SK-N-SH (cell line): ENCODE results near the gene SPAG6. TPM values are rescaled to one million over a fixed set of nuclear protein-coding genes. Genes with fewer than 3 reads are reported as not detected.

Experiments
- CTCF ChIA-PET: fragments of 300-600, 350-600 bp; formaldehyde crosslinking; extraction: SDS; loops from one replicate; lab custom pipeline; 2021; lab: Yijun Ruan, JAX
- POLR2A ChIA-PET: fragments of 350-600 bp; sonication (Branson Sonifier 250); formaldehyde crosslinking; extraction: SDS; loops from one replicate; lab custom pipeline; 2020; ENCODE audit warnings: antibody characterized with exemption, inconsistent platforms; lab: Yijun Ruan, JAX
- DNase-seq: peaks from one replicate; pipeline ENCODE4 v3.0.0; 2012
- H2AFZ ChIP-seq: fragments of 200-600 bp; sonication (generic); 2 replicates; pipeline ENCODE4 v1.8.1; 2016; ENCODE audit warnings: antibody characterized with exemption, mild to moderate bottlenecking, low read depth
- H3F3A ChIP-seq: fragments of 200-600 bp; sonication (generic); replicated peaks from 2 replicates; pipeline ENCODE3; 2016; ENCODE audit warnings: antibody characterized with exemption, mild to moderate bottlenecking; ENCODE audit not compliant: insufficient read depth
- H3K27ac ChIP-seq, 2 experiments: fragments of 200-500 bp in 1 of 2; fragments of 200-600 bp in 1 of 2; sonication (Bioruptor generic) in 1 of 2; sonication (generic), shearing (Covaris generic) in 1 of 2; 2 replicates each; pipeline versions ENCODE4 v1.5.1 to v1.6.1; 2014 to 2016; ENCODE audit warnings: low read depth in 2 of 2, inconsistent platforms in 1 of 2, low read length in 1 of 2, mild to moderate bottlenecking in 1 of 2, mixed read lengths in 1 of 2
- H3K27me3 ChIP-seq: fragments of 200-600 bp; sonication (generic), shearing (Covaris generic); 2 replicates; pipeline ENCODE4 v1.6.1; 2016; ENCODE audit warnings: mixed run types; ENCODE audit not compliant: insufficient read depth
- H3K36me3 ChIP-seq, 2 experiments: fragments of 200-500 bp in 1 of 2; fragments of 200-600 bp in 1 of 2; sonication (Bioruptor generic) in 1 of 2; sonication (generic) in 1 of 2; replicated peaks in 1 of 2; 2 replicates each; pipeline versions ENCODE3 to v1.5.1; 2014 to 2016; ENCODE audit warnings: low read length in 1 of 2, mild to moderate bottlenecking in 1 of 2; ENCODE audit not compliant: insufficient read depth in 2 of 2, control insufficient read depth in 1 of 2
- H3K4me1 ChIP-seq, 2 experiments: fragments of 200-500 bp in 1 of 2; fragments of 200-600 bp in 1 of 2; sonication (Bioruptor generic) in 1 of 2; sonication (generic), shearing (Covaris generic) in 1 of 2; 2 replicates each; pipeline versions ENCODE4 v1.5.1 to v1.6.1; 2014 to 2016; ENCODE audit warnings: low read depth in 1 of 2, low read length in 1 of 2, mixed run types in 1 of 2; ENCODE audit not compliant: insufficient read depth in 2 of 2, control insufficient read depth in 1 of 2
- H3K4me2 ChIP-seq: fragments of 200-600 bp; sonication (generic), shearing (Covaris generic); 2 replicates; pipeline ENCODE4 v1.6.1; 2017; ENCODE audit warnings: mixed run types
- H3K4me3 ChIP-seq, 2 experiments: fragments of 200-500 bp in 1 of 2; fragments of 200-600 bp in 1 of 2; sonication (Bioruptor generic) in 1 of 2; sonication (generic), shearing (Covaris generic) in 1 of 2; 2 replicates each; pipeline versions ENCODE4 v1.5.1 to v1.8.1; 2014 to 2016; ENCODE audit warnings: low read depth in 2 of 2, inconsistent platforms in 1 of 2, low read length in 1 of 2, mild to moderate bottlenecking in 1 of 2, mixed read lengths in 1 of 2, moderate library complexity in 1 of 2
- H3K79me2 ChIP-seq: fragments of 200-600 bp; sonication (generic); 2 replicates; pipeline ENCODE4 v1.8.1; 2017; ENCODE audit warnings: mild to moderate bottlenecking; ENCODE audit not compliant: insufficient read depth
- H3K9ac ChIP-seq: fragments of 200-600 bp; sonication (generic); 2 replicates; pipeline ENCODE4 v1.6.1; 2017; ENCODE audit warnings: mixed run types
- H3K9me2 ChIP-seq: fragments of 200-600 bp; sonication (generic); 2 replicates; pipeline ENCODE4 v1.6.1; 2017; ENCODE audit warnings: mixed run types
- H3K9me3 ChIP-seq: fragments of 200-600 bp; sonication (generic); 2 replicates; pipeline ENCODE4 v1.6.1; 2017; ENCODE audit warnings: mixed run types, mild to moderate bottlenecking, moderate library complexity
- H4K20me1 ChIP-seq: fragments of 200-600 bp; sonication (generic); 2 replicates; pipeline ENCODE4 v1.6.1; 2017; ENCODE audit warnings: mild to moderate bottlenecking, mixed run types; ENCODE audit not compliant: insufficient read depth
- ELF1 ChIP-seq: IDR thresholded peaks from 2 replicates; pipeline ENCODE4 v1.4.0; 2012
- EP300 ChIP-seq, 2 experiments: IDR thresholded peaks; 2 replicates each; pipeline versions ENCODE4 v1.4.0 to v1.6.1; 2012; ENCODE audit warnings: borderline replicate concordance in 1 of 2, low read depth in 1 of 2, low read length in 1 of 2
- FOSL2 ChIP-seq: IDR thresholded peaks from 2 replicates; pipeline ENCODE4 v1.4.0; 2012; ENCODE audit warnings: low read depth, mild to moderate bottlenecking, moderate library complexity, borderline replicate concordance
- GATA2 ChIP-seq: sonication (generic); formaldehyde crosslinking; IDR thresholded peaks from 2 replicates; pipeline ENCODE4 v1.5.0; 2020; ENCODE audit warnings: mild to moderate bottlenecking, missing genetic modification reagents
- IRF3 ChIP-seq: fragments of 150-350 bp; IDR thresholded peaks from 2 replicates; pipeline ENCODE4 v1.6.1; 2016; ENCODE audit warnings: mild to moderate bottlenecking, low read depth, low read length
- JUND ChIP-seq: IDR thresholded peaks from 2 replicates; pipeline ENCODE4 v1.4.0; 2012
- MEF2A ChIP-seq: IDR thresholded peaks from 2 replicates; pipeline ENCODE4 v1.4.0; 2012; ENCODE audit warnings: low read depth, borderline replicate concordance
- NFIC ChIP-seq: IDR thresholded peaks from 2 replicates; pipeline ENCODE4 v1.4.0; 2012; ENCODE audit warnings: borderline replicate concordance
- NRF1 ChIP-seq: IDR thresholded peaks from 2 replicates; pipeline ENCODE4 v1.6.1; 2012; ENCODE audit warnings: low read depth, mild to moderate bottlenecking, low read length
- RAD21 ChIP-seq: IDR thresholded peaks from 2 replicates; pipeline ENCODE4 v1.6.1; 2012; ENCODE audit warnings: mild to moderate bottlenecking, low read length
- RCOR1 ChIP-seq: fragments of 150-350 bp; IDR thresholded peaks from 2 replicates; pipeline ENCODE4 v1.6.1; 2017; ENCODE audit warnings: antibody characterized with exemption, low read length
- SIN3A ChIP-seq: IDR thresholded peaks from 2 replicates; pipeline ENCODE4 v1.6.1; 2012; ENCODE audit warnings: low read depth, mild to moderate bottlenecking, low read length, moderate library complexity, borderline replicate concordance
- TAF1 ChIP-seq: IDR thresholded peaks from 2 replicates; pipeline ENCODE4 v1.6.1; 2012; ENCODE audit warnings: low read depth, mild to moderate bottlenecking, low read length, moderate library complexity, borderline replicate concordance
- WGBS: methylation state at CpG from one replicate; pipeline ENCODE4 v1.1.6; 2017; ENCODE audit warnings: low lambda C conversion rate; 5-methylcytosine and 5-hydroxymethylcytosine counted together
- polyA plus RNA-seq, 3 experiments: library from polyadenylated mRNA; depleted of rRNA; stranded (reverse); fragments of >200 nt; gene quantifications; 2 replicates each; pipeline ENCODE4 v1.2.3, GENCODE V29; 2012
- TF ChIP-seq, protein P1 (sequence below): fragments of 150-350 bp; IDR thresholded peaks from 2 replicates; pipeline ENCODE4 v1.6.1; 2017; ENCODE audit warnings: antibody characterized with exemption, low read length, low read depth, borderline replicate concordance
- TF ChIP-seq, protein P2 (sequence below): IDR thresholded peaks from 2 replicates; pipeline ENCODE4; 2012
- TF ChIP-seq, protein P3 (sequence below): fragments of 200-600 bp; sonication (generic); IDR thresholded peaks from 2 replicates; pipeline ENCODE4 v1.6.1; 2017; ENCODE audit warnings: antibody characterized with exemption, mild to moderate bottlenecking, moderate library complexity
- TF ChIP-seq, protein P4 (sequence below): IDR thresholded peaks from 2 replicates; pipeline ENCODE4 v1.6.1; 2012; ENCODE audit warnings: mild to moderate bottlenecking, low read depth, low read length, moderate library complexity
- TF ChIP-seq, protein P5 (sequence below): IDR thresholded peaks from 2 replicates; pipeline ENCODE4 v1.4.0; 2012; ENCODE audit warnings: low read depth, borderline replicate concordance

SPAG6 gene
- polyA plus RNA-seq, 1 of the 3 experiments (the other 2 are of a cell fraction): 0.77 TPM

DNA sequence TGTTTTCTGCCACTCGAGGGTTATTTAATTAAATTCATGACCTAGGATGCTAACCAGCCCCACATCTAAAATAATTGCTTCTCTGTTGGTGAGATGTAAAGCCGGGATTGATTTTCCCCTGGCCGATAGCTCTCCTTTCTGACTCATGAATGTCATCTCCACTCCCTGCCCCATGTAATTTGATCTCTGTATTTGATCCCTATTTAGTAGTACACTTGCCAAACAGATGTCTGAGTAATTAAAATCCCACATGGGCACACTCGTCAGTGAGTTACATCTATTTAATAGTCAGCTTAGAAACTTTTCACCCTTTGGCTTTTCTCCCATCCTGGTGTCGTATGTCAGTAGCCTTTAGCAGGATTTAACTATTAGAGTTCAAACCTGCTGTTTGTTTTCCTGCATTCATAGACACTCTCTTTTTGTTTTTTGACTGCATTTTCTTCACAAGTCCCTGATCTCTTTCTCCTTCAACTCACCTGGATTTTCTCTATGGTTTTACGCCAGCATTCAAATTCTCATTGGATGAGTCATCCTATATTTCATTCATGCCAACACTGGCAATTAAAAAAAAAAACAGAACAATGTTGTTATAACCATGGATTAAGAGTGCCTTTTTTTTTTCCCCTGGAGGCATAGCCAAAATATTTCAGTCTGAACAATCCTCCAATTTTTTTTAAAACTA, 82.7 kb downstream of the SPAG6 start (continued):
- TF ChIP-seq, protein P1, sequence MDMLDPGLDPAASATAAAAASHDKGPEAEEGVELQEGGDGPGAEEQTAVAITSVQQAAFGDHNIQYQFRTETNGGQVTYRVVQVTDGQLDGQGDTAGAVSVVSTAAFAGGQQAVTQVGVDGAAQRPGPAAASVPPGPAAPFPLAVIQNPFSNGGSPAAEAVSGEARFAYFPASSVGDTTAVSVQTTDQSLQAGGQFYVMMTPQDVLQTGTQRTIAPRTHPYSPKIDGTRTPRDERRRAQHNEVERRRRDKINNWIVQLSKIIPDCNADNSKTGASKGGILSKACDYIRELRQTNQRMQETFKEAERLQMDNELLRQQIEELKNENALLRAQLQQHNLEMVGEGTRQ: no peak
- no peak for TF ChIP-seq IRF3
- TF ChIP-seq ELF1: no peak
- TF ChIP-seq RAD21: no peak
- TF ChIP-seq, protein P2, sequence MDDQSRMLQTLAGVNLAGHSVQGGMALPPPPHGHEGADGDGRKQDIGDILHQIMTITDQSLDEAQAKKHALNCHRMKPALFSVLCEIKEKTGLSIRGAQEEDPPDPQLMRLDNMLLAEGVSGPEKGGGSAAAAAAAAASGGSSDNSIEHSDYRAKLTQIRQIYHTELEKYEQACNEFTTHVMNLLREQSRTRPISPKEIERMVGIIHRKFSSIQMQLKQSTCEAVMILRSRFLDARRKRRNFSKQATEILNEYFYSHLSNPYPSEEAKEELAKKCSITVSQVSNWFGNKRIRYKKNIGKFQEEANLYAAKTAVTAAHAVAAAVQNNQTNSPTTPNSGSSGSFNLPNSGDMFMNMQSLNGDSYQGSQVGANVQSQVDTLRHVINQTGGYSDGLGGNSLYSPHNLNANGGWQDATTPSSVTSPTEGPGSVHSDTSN: peak; percentile 87
- TF ChIP-seq, protein P3, sequence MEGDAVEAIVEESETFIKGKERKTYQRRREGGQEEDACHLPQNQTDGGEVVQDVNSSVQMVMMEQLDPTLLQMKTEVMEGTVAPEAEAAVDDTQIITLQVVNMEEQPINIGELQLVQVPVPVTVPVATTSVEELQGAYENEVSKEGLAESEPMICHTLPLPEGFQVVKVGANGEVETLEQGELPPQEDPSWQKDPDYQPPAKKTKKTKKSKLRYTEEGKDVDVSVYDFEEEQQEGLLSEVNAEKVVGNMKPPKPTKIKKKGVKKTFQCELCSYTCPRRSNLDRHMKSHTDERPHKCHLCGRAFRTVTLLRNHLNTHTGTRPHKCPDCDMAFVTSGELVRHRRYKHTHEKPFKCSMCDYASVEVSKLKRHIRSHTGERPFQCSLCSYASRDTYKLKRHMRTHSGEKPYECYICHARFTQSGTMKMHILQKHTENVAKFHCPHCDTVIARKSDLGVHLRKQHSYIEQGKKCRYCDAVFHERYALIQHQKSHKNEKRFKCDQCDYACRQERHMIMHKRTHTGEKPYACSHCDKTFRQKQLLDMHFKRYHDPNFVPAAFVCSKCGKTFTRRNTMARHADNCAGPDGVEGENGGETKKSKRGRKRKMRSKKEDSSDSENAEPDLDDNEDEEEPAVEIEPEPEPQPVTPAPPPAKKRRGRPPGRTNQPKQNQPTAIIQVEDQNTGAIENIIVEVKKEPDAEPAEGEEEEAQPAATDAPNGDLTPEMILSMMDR: no peak
- TF ChIP-seq, protein P4, sequence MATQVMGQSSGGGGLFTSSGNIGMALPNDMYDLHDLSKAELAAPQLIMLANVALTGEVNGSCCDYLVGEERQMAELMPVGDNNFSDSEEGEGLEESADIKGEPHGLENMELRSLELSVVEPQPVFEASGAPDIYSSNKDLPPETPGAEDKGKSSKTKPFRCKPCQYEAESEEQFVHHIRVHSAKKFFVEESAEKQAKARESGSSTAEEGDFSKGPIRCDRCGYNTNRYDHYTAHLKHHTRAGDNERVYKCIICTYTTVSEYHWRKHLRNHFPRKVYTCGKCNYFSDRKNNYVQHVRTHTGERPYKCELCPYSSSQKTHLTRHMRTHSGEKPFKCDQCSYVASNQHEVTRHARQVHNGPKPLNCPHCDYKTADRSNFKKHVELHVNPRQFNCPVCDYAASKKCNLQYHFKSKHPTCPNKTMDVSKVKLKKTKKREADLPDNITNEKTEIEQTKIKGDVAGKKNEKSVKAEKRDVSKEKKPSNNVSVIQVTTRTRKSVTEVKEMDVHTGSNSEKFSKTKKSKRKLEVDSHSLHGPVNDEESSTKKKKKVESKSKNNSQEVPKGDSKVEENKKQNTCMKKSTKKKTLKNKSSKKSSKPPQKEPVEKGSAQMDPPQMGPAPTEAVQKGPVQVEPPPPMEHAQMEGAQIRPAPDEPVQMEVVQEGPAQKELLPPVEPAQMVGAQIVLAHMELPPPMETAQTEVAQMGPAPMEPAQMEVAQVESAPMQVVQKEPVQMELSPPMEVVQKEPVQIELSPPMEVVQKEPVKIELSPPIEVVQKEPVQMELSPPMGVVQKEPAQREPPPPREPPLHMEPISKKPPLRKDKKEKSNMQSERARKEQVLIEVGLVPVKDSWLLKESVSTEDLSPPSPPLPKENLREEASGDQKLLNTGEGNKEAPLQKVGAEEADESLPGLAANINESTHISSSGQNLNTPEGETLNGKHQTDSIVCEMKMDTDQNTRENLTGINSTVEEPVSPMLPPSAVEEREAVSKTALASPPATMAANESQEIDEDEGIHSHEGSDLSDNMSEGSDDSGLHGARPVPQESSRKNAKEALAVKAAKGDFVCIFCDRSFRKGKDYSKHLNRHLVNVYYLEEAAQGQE: no peak
- peak; percentile 54; the same call in 1 of the 2 replicates for TF ChIP-seq MEF2A
- peak; percentile 71 to 90 for TF ChIP-seq EP300 (IDR thresholded peaks at IDR 0.05; ENCODE audit: borderline replicate concordance in 1 of 2, low read depth in 1 of 2, low read length in 1 of 2)
- TF ChIP-seq, all 33 proteins: peak for 15

GRCh38 chr10:22429146-22429545, 83.8 kb downstream of the SPAG6 start:
- Histone ChIP-seq H3K27me3 (no peaks in the 10 kb centered on the region), H3K4me1 (peaks cover 8 to 26% of the 10 kb centered on the region in 2 experiments; a peak in 3 of 4 replicates), H2AFZ (no peak overlapping the region), H4K20me1 (no peaks in the 10 kb centered on the region), H3K4me3 (no peak overlapping the region), H3K4me2 (no peak overlapping the region), H3F3A (peaks cover 26% of the 10 kb centered on the region), H3K79me2 (no peaks in the 10 kb centered on the region), H3K9ac (no peak overlapping the region), H3K36me3 (no peaks in the 10 kb centered on the region), H3K27ac (no peak overlapping the region), H3K9me2 (no peaks in the 10 kb centered on the region), H3K9me3 (no peaks in the 10 kb centered on the region)
- WGBS: 88% methylated on average over 3 of the region's 3 CpGs
- no peak for DNase-seq
- POLR2A ChIA-PET: no interaction called here
- TF ChIP-seq NFIC: no peak
- TF ChIP-seq GATA2 (CRISPR knock-in tag): no peak
- TF ChIP-seq RCOR1: no peak
- TF ChIP-seq, protein P5, sequence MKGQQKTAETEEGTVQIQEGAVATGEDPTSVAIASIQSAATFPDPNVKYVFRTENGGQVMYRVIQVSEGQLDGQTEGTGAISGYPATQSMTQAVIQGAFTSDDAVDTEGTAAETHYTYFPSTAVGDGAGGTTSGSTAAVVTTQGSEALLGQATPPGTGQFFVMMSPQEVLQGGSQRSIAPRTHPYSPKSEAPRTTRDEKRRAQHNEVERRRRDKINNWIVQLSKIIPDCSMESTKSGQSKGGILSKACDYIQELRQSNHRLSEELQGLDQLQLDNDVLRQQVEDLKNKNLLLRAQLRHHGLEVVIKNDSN: no peak
- TF ChIP-seq TAF1: no peak
- TF ChIP-seq SIN3A: no peak
- no peak for TF ChIP-seq NRF1
- TF ChIP-seq JUND: no peak
- no peak for TF ChIP-seq FOSL2
- CTCF ChIA-PET: interaction anchor here (2.1 kb wide), 2 partner anchors 10 to 12 kb away, joined by 5 to 8 read pairs; no protein-coding TSS in a partner anchor
